Measurements from ENCODE around the gene ELFN2.

- no peak for TF ChIP-seq CTCF (IDR thresholded peaks at IDR 0.05; ENCODE audit: low read depth, low read length, poor library complexity, severe bottlenecking)
- no peak for TF ChIP-seq EZH2phosphoT487 (IDR thresholded peaks at IDR 0.05; ENCODE audit: borderline replicate concordance, low read length)
Measured at GRCh38 chr22:37455896-37456295, 28.6 kb upstream of the ELFN2 start.

Data from DOHH2 (cell line).